ENCODE data around the gene PKP1. TPM values are rescaled to one million over a fixed set of nuclear protein-coding genes. Genes with fewer than 3 reads are reported as not detected.

PKP1 gene
- total RNA-seq, 4 donors from 2014 or later, result 0.18 to 0.62 TPM; not detected in 2

DNA sequence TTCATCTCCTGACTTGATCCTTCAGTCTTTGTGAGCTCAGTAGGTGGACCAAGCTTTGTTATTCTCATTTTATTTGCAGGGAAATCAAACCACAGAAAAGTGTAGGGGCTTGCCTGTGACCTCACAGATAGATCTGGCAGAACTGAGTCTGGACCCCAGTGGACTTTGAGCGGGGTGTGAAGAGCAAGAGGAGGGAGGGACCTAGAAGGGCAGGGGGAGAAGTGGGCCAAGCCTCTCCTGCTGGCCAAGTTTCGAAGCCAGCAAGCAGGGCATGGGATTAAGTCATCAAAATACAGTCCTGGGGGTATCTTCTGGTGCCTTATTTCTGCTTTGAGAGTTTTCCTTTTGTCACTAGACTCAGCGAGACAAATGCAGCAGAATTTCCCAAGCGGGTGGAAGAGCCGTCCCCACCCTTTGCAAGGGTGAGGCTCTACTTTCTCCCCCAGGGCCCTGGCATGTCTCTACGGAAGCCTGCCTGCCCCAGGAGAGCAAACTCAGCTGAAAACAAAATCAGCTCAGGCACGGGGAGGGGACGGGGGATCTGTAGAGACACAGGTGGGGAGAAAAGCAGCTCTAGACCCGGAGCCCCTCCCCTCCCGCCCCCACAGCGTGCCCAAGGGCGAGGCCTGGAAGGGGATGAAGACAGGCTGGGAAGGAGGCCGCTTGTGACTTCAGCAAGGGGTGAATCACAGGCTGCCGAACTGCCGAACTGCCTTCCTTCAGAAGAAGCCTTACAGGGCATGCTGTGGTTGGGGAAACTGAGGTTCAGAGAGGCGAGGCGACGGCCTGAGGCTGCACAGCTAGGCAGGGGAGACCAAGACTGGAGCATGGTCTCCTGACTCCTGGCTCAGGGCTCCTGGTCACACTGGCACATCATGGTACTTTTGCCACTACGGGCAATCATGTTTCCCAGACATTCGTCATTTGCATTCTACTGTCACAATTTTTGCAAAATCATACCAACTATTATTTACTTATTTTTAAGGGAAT, 19.2 kb downstream of the PKP1 start:
- no peak for DNase-seq
- H3K27ac ChIP-seq, result no peak overlapping the region
- no peaks in the 10 kb centered on the region for H3K27me3 ChIP-seq
- H3K4me1 ChIP-seq, result no peaks in the 10 kb centered on the region
- TF ChIP-seq POLR2A (IDR thresholded peaks at IDR 0.05), result no peak
- TF ChIP-seq, protein P1, sequence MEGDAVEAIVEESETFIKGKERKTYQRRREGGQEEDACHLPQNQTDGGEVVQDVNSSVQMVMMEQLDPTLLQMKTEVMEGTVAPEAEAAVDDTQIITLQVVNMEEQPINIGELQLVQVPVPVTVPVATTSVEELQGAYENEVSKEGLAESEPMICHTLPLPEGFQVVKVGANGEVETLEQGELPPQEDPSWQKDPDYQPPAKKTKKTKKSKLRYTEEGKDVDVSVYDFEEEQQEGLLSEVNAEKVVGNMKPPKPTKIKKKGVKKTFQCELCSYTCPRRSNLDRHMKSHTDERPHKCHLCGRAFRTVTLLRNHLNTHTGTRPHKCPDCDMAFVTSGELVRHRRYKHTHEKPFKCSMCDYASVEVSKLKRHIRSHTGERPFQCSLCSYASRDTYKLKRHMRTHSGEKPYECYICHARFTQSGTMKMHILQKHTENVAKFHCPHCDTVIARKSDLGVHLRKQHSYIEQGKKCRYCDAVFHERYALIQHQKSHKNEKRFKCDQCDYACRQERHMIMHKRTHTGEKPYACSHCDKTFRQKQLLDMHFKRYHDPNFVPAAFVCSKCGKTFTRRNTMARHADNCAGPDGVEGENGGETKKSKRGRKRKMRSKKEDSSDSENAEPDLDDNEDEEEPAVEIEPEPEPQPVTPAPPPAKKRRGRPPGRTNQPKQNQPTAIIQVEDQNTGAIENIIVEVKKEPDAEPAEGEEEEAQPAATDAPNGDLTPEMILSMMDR (IDR thresholded peaks at IDR 0.05), result no peak
- no peaks in the 10 kb centered on the region for H3K36me3 ChIP-seq
- intact Hi-C loops (cut with DNase I; ENCODE audit: low total_unique reads), result no loop called here
- no peak overlapping the region for H3K4me3 ChIP-seq
- no peaks in the 10 kb centered on the region for H3K9me3 ChIP-seq

DNA sequence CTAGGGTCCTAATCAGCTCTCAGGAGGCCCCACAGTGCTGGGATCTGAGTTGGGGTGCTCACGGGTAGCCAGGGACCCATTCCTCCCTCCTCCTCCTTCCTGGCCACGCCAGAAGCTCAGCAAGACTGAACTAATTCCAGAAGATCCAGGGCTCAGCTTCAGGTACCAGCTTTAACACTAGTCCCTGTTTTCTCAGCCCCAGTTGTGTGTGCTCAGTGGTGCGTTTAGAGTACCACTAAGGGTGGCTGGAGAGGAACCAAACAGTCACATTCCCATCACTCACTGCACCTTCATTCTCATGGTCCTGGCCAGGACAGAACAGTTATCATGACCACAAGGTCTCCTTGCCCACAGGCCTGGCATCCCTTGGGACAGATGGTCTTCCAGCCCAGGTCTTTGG, 20.8 kb downstream of the PKP1 start:
- Histone ChIP-seq H3K9me3 (no peaks in the 10 kb centered on the region), H3K36me3 (no peaks in the 10 kb centered on the region), H3K4me1 (no peaks in the 10 kb centered on the region), H3K27me3 (no peaks in the 10 kb centered on the region), H3K27ac (no peak overlapping the region), H3K4me3 (no peak overlapping the region)
- intact Hi-C loops (cut with DNase I; ENCODE audit: low total_unique reads), result no loop called here
- TF ChIP-seq, protein P1 (IDR thresholded peaks at IDR 0.05), result no peak
- no peak for TF ChIP-seq POLR2A (IDR thresholded peaks at IDR 0.05)
- DNase-seq, result no peak

DNA sequence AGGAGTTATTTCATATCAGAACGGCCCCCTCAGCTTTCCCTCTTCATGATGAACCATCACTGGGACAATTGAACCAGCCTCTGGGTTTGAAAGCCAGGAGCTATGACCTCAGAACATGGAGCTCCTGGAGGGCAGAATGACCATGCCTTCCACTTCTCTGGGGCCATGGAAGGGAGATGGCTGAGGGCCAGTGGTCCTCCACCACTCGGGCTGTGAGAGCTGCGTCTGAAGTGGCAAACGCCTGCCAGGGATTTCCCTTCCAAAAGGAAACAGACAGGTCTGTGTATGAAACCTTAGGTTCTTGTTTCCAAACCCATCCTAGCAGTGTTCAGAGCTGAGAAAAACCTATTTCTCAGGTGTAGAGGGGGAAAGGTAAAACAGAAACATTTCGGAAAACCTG, 22.5 kb downstream of the PKP1 start:
- intact Hi-C loops (cut with DNase I; ENCODE audit: low total_unique reads), result no loop called here
- Histone ChIP-seq H3K36me3 (no peaks in the 10 kb centered on the region), H3K4me1 (no peaks in the 10 kb centered on the region), H3K9me3 (no peaks in the 10 kb centered on the region), H3K4me3 (no peak overlapping the region), H3K27me3 (no peaks in the 10 kb centered on the region), H3K27ac (no peak overlapping the region)
- no peak for TF ChIP-seq POLR2A (IDR thresholded peaks at IDR 0.05)
- TF ChIP-seq, protein P1 (IDR thresholded peaks at IDR 0.05), result no peak
- DNase-seq, result no peak

DNA sequence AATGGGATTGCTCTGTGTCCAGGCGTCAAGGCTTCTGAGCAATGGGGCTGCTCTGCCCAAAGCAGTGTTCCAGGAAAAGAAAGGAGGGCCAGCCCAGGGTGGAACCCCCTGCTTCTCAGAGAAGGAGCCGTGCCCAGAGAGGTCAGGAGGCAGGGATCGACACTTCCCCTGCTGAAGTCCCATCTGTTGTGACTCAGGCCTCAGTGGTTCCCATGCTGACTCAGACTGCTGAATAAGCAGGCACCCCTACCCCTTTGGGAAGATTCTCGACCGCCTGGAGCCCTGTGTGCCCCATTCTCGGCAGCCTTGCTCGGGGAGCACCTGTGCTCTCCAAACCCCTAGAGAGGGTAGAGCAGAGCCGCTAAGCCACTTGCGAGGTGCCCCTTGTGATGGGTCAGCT, 23.9 kb downstream of the PKP1 start:
- H3K36me3 ChIP-seq, result no peaks in the 10 kb centered on the region
- TF ChIP-seq, protein P1 (IDR thresholded peaks at IDR 0.05), result no peak
- TF ChIP-seq POLR2A (IDR thresholded peaks at IDR 0.05), result no peak
- no peaks in the 10 kb centered on the region for H3K27me3 ChIP-seq
- no peak for DNase-seq
- H3K4me1 ChIP-seq, result no peaks in the 10 kb centered on the region
- no peak overlapping the region for H3K27ac ChIP-seq
- H3K4me3 ChIP-seq, result no peak overlapping the region
- H3K9me3 ChIP-seq, result no peaks in the 10 kb centered on the region
- intact Hi-C loops (cut with DNase I; ENCODE audit: low total_unique reads), result no loop called here

DNA sequence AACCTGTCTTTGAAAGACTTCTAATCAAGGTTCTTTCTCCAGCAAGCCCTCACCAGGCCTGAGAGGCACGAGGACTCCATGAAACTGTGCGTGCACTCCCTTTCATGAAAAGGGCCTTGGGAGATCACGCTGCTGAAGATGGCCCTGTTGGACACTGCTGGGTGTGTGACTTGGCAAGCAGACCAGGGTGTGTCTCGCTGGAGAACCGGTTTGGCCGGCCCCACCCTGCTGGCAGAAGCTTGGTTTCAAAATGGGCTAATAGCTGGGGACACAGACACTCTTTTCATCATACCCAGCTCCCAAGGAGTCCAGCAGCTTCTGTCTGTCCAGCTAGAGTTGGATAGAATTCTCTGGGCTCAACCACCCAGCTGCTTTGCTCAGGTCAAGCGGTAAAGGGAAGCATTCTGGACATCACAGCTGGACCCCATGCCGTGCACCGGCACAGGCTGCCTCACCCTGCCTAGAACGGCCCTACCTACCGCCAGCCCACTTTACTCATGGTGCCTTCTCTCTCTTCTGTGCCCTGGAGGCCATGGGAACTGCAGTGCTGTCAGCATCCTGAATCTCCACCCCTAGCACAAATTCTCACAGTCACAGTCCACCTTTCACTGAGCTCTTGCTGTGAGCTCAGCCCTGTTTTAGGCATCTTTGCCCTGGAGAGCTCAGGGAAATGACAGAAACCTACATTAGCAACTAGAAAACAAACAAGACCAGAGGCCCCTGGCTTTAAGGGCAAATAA, 24.6 kb downstream of the PKP1 start:
- H3K4me1 ChIP-seq, result no peaks in the 10 kb centered on the region
- H3K4me3 ChIP-seq, result no peak overlapping the region
- intact Hi-C loops (cut with DNase I; ENCODE audit: low total_unique reads), result no loop called here
- no peaks in the 10 kb centered on the region for H3K27me3 ChIP-seq
- TF ChIP-seq, protein P1 (IDR thresholded peaks at IDR 0.05), result no peak
- no peak for TF ChIP-seq POLR2A (IDR thresholded peaks at IDR 0.05)
- no peaks in the 10 kb centered on the region for H3K36me3 ChIP-seq
- DNase-seq, result no peak
- no peak overlapping the region for H3K27ac ChIP-seq
- H3K9me3 ChIP-seq, result no peaks in the 10 kb centered on the region
